ENCODE measurements around the gene PSD4.

The PSD4 gene

GRCh38 chr2:113220970-113221708, 47.4 kb downstream of the PSD4 start:
- H3K27me3 ChIP-seq (ENCODE audit: insufficient read depth, insufficient read length) = no peaks in the 10 kb centered on the region
- no peak for TF ChIP-seq YY1 (IDR thresholded peaks at IDR 0.05; ENCODE audit: insufficient read depth, insufficient read length)
- no peak for TF ChIP-seq ZNF274 (IDR thresholded peaks at IDR 0.05; ENCODE audit: low read depth, low read length)
- no peak for TF ChIP-seq SUZ12 (IDR thresholded peaks at IDR 0.05; ENCODE audit: extremely low read depth, insufficient read depth, insufficient read length)
- no peak overlapping the region for H3K9ac ChIP-seq (ENCODE audit: insufficient read length, low read depth)
- DNase-seq (ENCODE audit: low read depth, low spot score) = no peak
- peaks cover 8% of the 10 kb centered on the region for H3K4me1 ChIP-seq (ENCODE audit: insufficient read depth, insufficient read length)
- no peak overlapping the region for H3K4me3 ChIP-seq (ENCODE audit: insufficient read length, low read depth)
- no peaks in the 10 kb centered on the region for H3K36me3 ChIP-seq (ENCODE audit: insufficient read depth, insufficient read length, low read length)
- H3K9me3 ChIP-seq (ENCODE audit: insufficient read depth, low read length) = no peaks in the 10 kb centered on the region

GRCh38 chr2:113221846-113222245, 48.1 kb downstream of the PSD4 start:
- Histone ChIP-seq H3K27me3 (ENCODE audit: insufficient read depth, insufficient read length) (no peaks in the 10 kb centered on the region), H3K4me1 (ENCODE audit: insufficient read depth, insufficient read length) (peaks cover 8% of the 10 kb centered on the region), H3K36me3 (ENCODE audit: insufficient read depth, insufficient read length, low read length) (no peaks in the 10 kb centered on the region), H3K4me3 (ENCODE audit: insufficient read length, low read depth) (no peak overlapping the region), H3K9ac (ENCODE audit: insufficient read length, low read depth) (no peak overlapping the region), H3K9me3 (ENCODE audit: insufficient read depth, low read length) (no peaks in the 10 kb centered on the region)
- TF ChIP-seq SUZ12 (IDR thresholded peaks at IDR 0.05; ENCODE audit: extremely low read depth, insufficient read depth, insufficient read length) (no peak), YY1 (IDR thresholded peaks at IDR 0.05; ENCODE audit: insufficient read depth, insufficient read length) (no peak), ZNF274 (IDR thresholded peaks at IDR 0.05; ENCODE audit: low read depth, low read length) (no peak)
- DNase-seq (ENCODE audit: low read depth, low spot score) = no peak

- H3K9ac ChIP-seq (ENCODE audit: insufficient read length, low read depth) = no peak overlapping the region
- no peaks in the 10 kb centered on the region for H3K27me3 ChIP-seq (ENCODE audit: insufficient read depth, insufficient read length)
- H3K4me1 ChIP-seq (ENCODE audit: insufficient read depth, insufficient read length) = no peaks in the 10 kb centered on the region
- H3K36me3 ChIP-seq (ENCODE audit: insufficient read depth, insufficient read length, low read length) = no peaks in the 10 kb centered on the region
- no peak for TF ChIP-seq ZNF274 (IDR thresholded peaks at IDR 0.05; ENCODE audit: low read depth, low read length)
- no peak for TF ChIP-seq YY1 (IDR thresholded peaks at IDR 0.05; ENCODE audit: insufficient read depth, insufficient read length)
- TF ChIP-seq SUZ12 (IDR thresholded peaks at IDR 0.05; ENCODE audit: extremely low read depth, insufficient read depth, insufficient read length) = no peak
- no peak overlapping the region for H3K4me3 ChIP-seq (ENCODE audit: insufficient read length, low read depth)
- H3K9me3 ChIP-seq (ENCODE audit: insufficient read depth, low read length) = no peaks in the 10 kb centered on the region
- no peak for DNase-seq (ENCODE audit: low read depth, low spot score)
These were observed 50.0 kb downstream of the PSD4 start for GRCh38 chr2:113223813-113224212.

GRCh38 chr2:113224647-113225236, 51.0 kb downstream of the PSD4 start:
- Histone ChIP-seq H3K4me1 (ENCODE audit: insufficient read depth, insufficient read length) (no peaks in the 10 kb centered on the region), H3K4me3 (ENCODE audit: insufficient read length, low read depth) (no peak overlapping the region), H3K9ac (ENCODE audit: insufficient read length, low read depth) (no peak overlapping the region), H3K36me3 (ENCODE audit: insufficient read depth, insufficient read length, low read length) (no peaks in the 10 kb centered on the region), H3K9me3 (ENCODE audit: insufficient read depth, low read length) (no peaks in the 10 kb centered on the region), H3K27me3 (ENCODE audit: insufficient read depth, insufficient read length) (no peaks in the 10 kb centered on the region)
- DNase-seq (ENCODE audit: low read depth, low spot score) = no peak
- TF ChIP-seq SUZ12 (IDR thresholded peaks at IDR 0.05; ENCODE audit: extremely low read depth, insufficient read depth, insufficient read length) (no peak), YY1 (IDR thresholded peaks at IDR 0.05; ENCODE audit: insufficient read depth, insufficient read length) (no peak), ZNF274 (IDR thresholded peaks at IDR 0.05; ENCODE audit: low read depth, low read length) (no peak)

- TF ChIP-seq SUZ12 (IDR thresholded peaks at IDR 0.05; ENCODE audit: extremely low read depth, insufficient read depth, insufficient read length) = no peak
- no peak for TF ChIP-seq YY1 (IDR thresholded peaks at IDR 0.05; ENCODE audit: insufficient read depth, insufficient read length)
- no peak for TF ChIP-seq ZNF274 (IDR thresholded peaks at IDR 0.05; ENCODE audit: low read depth, low read length)
- Histone ChIP-seq H3K27me3 (ENCODE audit: insufficient read depth, insufficient read length) (no peaks in the 10 kb centered on the region), H3K9ac (ENCODE audit: insufficient read length, low read depth) (no peak overlapping the region), H3K4me1 (ENCODE audit: insufficient read depth, insufficient read length) (no peaks in the 10 kb centered on the region), H3K9me3 (ENCODE audit: insufficient read depth, low read length) (no peaks in the 10 kb centered on the region), H3K4me3 (ENCODE audit: insufficient read length, low read depth) (no peak overlapping the region), H3K36me3 (ENCODE audit: insufficient read depth, insufficient read length, low read length) (no peaks in the 10 kb centered on the region)
- DNase-seq (ENCODE audit: low read depth, low spot score) = peak; percentile 64
These were observed 51.8 kb downstream of the PSD4 start for GRCh38 chr2:113225263-113226259.

- Histone ChIP-seq H3K27me3 (ENCODE audit: insufficient read depth, insufficient read length) (no peaks in the 10 kb centered on the region), H3K4me1 (ENCODE audit: insufficient read depth, insufficient read length) (no peaks in the 10 kb centered on the region), H3K9ac (ENCODE audit: insufficient read length, low read depth) (no peak overlapping the region), H3K9me3 (ENCODE audit: insufficient read depth, low read length) (no peaks in the 10 kb centered on the region), H3K4me3 (ENCODE audit: insufficient read length, low read depth) (no peak overlapping the region), H3K36me3 (ENCODE audit: insufficient read depth, insufficient read length, low read length) (no peaks in the 10 kb centered on the region)
- DNase-seq (ENCODE audit: low read depth, low spot score) = no peak
- TF ChIP-seq YY1 (IDR thresholded peaks at IDR 0.05; ENCODE audit: insufficient read depth, insufficient read length) (no peak), SUZ12 (IDR thresholded peaks at IDR 0.05; ENCODE audit: extremely low read depth, insufficient read depth, insufficient read length) (no peak), ZNF274 (IDR thresholded peaks at IDR 0.05; ENCODE audit: low read depth, low read length) (no peak)
These were observed 52.7 kb downstream of the PSD4 start for GRCh38 chr2:113226462-113226861.

Measured in NT2/D1 (cell line).